ENCODE results near the gene UBE2R2. TPM values are rescaled to one million over a fixed set of nuclear protein-coding genes. Genes with fewer than 3 reads are reported as not detected.

The UBE2R2 gene
- total and polyA plus RNA-seq, 2 of the 8 experiments (the other 6 are each of a cell fraction or from before 2014, with no cell fraction given): 19.4 to 42.1 TPM

DNA sequence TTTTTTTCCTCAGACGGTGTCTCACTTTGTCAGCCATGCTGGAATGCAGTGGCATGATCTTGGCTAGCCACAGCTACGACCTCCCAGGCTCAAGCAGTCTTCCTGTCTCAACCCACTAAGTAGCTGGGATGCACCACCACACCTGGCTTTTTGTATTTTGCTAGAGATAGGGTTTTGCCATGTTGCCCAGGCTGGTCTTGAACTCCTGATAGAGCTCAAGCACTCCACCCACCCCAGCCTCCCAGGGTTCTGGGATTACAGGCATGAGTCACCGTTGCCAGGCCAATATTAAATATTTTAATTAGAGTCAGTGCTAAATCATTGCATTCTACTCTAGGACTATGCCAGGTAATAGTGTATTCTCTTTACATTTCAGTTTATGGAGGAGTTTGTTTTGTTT is 41.5 kb downstream of the UBE2R2 start:
- Histone ChIP-seq H2BK20ac (ENCODE audit: low read length) (no peak overlapping the region), H4K8ac (ENCODE audit: extremely low read depth, insufficient read depth, low read length) (no peak overlapping the region), H2AK5ac (ENCODE audit: low read depth, low read length) (no peak overlapping the region), H2BK12ac (ENCODE audit: low read depth, low read length) (no peak overlapping the region), H3K9me3 (ENCODE audit: insufficient read depth in 2 of 2, low read depth in 1 of 2, low read length in 1 of 2) (no peaks in the 10 kb centered on the region), H2BK15ac (ENCODE audit: low read length) (no peak overlapping the region), H2AFZ (ENCODE audit: low read length) (no peak overlapping the region), H3K27ac (ENCODE audit: low read depth, low read length) (no peak overlapping the region), H3K79me2 (ENCODE audit: control insufficient read depth in 1 of 2, insufficient read depth in 2 of 2, low read length in 2 of 2) (peaks cover 0 to 90% of the 10 kb centered on the region in 2 experiments; a peak in 3 of 4 replicates), H4K5ac (ENCODE audit: insufficient read length, low read depth, low read length) (no peak overlapping the region), H3K4me1 (replicated peaks in 1 of 4; ENCODE audit: control insufficient read depth in 3 of 4, insufficient read depth in 4 of 4, low read length in 3 of 4) (no peaks in the 10 kb centered on the region), H3K36me3 (ENCODE audit: control insufficient read depth in 2 of 4, insufficient read depth in 4 of 4, low read length in 3 of 4) (no peaks in the 10 kb centered on the region), H3K9ac (replicated peaks in 1 of 4; ENCODE audit: extremely low read depth in 1 of 4, low read depth in 3 of 4, low read length in 3 of 4) (no peak overlapping the region), H3K23me2 (ENCODE audit: low read depth, low read length) (no peaks in the 10 kb centered on the region), H3K4me3 (ENCODE audit: extremely low read depth in 1 of 4, insufficient read depth in 2 of 4, low read depth in 3 of 4, low read length in 4 of 4) (no peak overlapping the region), H3K27me3 (replicated peaks in 1 of 4; ENCODE audit: control insufficient read depth in 3 of 4, extremely low read depth in 1 of 4, insufficient read depth in 3 of 4, low read length in 3 of 4) (no peaks in the 10 kb centered on the region), H3K79me1 (ENCODE audit: low read depth, low read length) (peaks cover 7% of the 10 kb centered on the region; the same call in 1 of the 2 replicates), H3K4me2 (ENCODE audit: insufficient read depth in 1 of 2, low read depth in 2 of 2, low read length in 2 of 2) (no peak overlapping the region), H2BK120ac (replicated peaks; ENCODE audit: low read depth, low read length) (no peak overlapping the region), H3K23ac (ENCODE audit: insufficient read length) (no peak overlapping the region), H3K14ac (ENCODE audit: insufficient read length) (no peak overlapping the region), H3K18ac (ENCODE audit: extremely low read depth, low read length) (no peak overlapping the region), H4K20me1 (replicated peaks in 1 of 2; ENCODE audit: control insufficient read depth in 1 of 2, insufficient read depth in 2 of 2, low read length in 2 of 2) (peaks cover 4% of the 10 kb centered on the region in 2 experiments), H2BK5ac (ENCODE audit: low read depth, low read length) (no peak overlapping the region), H4K91ac (replicated peaks; ENCODE audit: insufficient read length, low read length) (no peak overlapping the region), H3K56ac (replicated peaks; ENCODE audit: insufficient read length, low read depth, low read length) (no peak overlapping the region), H3K4ac (replicated peaks; ENCODE audit: insufficient read length, low read depth, low read length) (no peak overlapping the region)
- FAIRE-seq: no peak
- whole genome bisulfite sequencing, 2 experiments (ENCODE audit: extremely low coverage in 1 of 2, insufficient coverage in 1 of 2, insufficient read length in 1 of 2, insufficient replicate concordance in 2 of 2, low coverage in 1 of 2, low lambda C conversion rate in 2 of 2, missing lambda C conversion rate in 1 of 2): 95% methylated on average over 3 of the region's 3 CpGs; no CpG with 5 or more reads in 1 of the 2 experiments
- peak in 1 of 2 experiments; percentile 28 for DNase-seq (ENCODE audit: low read depth in 1 of 2, low spot score in 2 of 2)
- no peak for TF ChIP-seq HDAC6 (IDR thresholded peaks at IDR 0.05; ENCODE audit: low read depth, low read length)
- no peak for TF ChIP-seq CBX8 (IDR thresholded peaks at IDR 0.05; ENCODE audit: borderline replicate concordance, low read depth, low read length)
- no peak for TF ChIP-seq SRF (IDR thresholded peaks at IDR 0.05; ENCODE audit: low read depth, low read length)
- no peak for TF ChIP-seq E2F6 (IDR thresholded peaks at IDR 0.05)
- TF ChIP-seq RNF2 (IDR thresholded peaks at IDR 0.05; ENCODE audit: borderline replicate concordance, low read depth, low read length, missing control alignments, poor library complexity, severe bottlenecking): no peak
- TF ChIP-seq CREB1 (IDR thresholded peaks at IDR 0.05): no peak
- TF ChIP-seq KDM1A (IDR thresholded peaks at IDR 0.05; ENCODE audit: borderline replicate concordance, low read length): no peak
- TF ChIP-seq ASH2L (IDR thresholded peaks at IDR 0.05; ENCODE audit: low read length): no peak
- no peak for TF ChIP-seq JUN (IDR thresholded peaks at IDR 0.05; ENCODE audit: low read depth, low read length)
- TF ChIP-seq RAD21 (IDR thresholded peaks at IDR 0.05 in 1 of 2, conservative IDR thresholded peaks at IDR 0.05 in 1 of 2; ENCODE audit: low read depth in 2 of 2, low read length in 2 of 2): no peak
- no peak for TF ChIP-seq TEAD4 (IDR thresholded peaks at IDR 0.05; ENCODE audit: low read depth, low read length)
- no peak for TF ChIP-seq KDM5A (IDR thresholded peaks at IDR 0.05; ENCODE audit: low read length)
- ChIA-PET CTCF (ENCODE audit: partially characterized antibody) (interaction anchor here (0.7 to 1.4 kb wide), 6 partner anchors 33 to 80 kb away, joined by 3 to 9 read pairs (median 4); no protein-coding TSS in a partner anchor), POLR2A (ENCODE audit: partially characterized antibody) (interaction anchor here (1.0 to 1.7 kb wide), 3 partner anchors 10 to 42 kb away, joined by 3 to 5 read pairs (median 5); partner anchors contain the start of gene UBE2R2)
